ENCODE results near the gene DOC2B. TPM values are rescaled to one million over a fixed set of nuclear protein-coding genes. Genes with fewer than 3 reads are reported as not detected.
"Not testable (repeated sequence)": the region's sequence is repeated elsewhere in the genome, so short reads cannot be mapped to it uniquely, and the experiment has no call there.

DOC2B gene
- total RNA-seq, 1 donor from 2014 or later = 0.09 TPM

DNA sequence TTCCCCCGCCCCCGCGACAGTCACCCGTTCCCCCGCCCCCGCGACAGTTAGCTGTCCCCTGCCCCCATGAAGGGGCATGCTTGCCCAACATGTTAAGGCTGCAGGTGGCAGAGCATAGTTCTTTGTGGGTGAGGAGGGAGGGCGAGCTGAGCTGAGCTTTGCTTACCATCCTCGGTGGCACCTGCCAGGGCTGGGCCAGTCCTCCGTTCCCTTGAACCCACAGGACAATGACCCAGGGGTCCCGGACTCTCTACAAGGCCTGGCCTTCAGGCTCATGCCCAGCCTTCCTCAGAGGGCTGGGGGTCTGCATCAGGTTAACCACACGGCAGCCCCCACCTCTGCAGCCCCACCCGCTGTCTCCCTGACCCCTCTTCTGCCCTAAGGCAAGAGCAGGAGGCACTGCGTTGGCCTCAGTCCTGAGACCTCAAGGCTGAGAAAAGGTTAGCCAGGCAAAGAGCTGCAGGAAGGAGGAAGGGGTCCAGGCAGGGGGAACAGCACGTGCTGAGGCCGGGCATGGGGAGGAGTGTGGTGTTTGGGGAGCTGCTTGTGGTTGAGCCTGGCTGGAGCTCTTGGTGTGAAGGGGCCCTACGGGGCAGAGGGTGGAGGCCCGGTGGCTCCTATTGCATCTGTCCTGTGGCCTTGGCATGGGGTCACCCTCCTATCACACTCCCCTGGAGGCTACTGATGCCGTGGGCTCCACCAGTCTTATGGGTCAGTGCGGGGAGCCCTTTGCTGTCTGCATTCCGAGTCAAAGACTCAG is 11.4 kb upstream of the DOC2B start:
- intact Hi-C loops (cut with micrococcal nuclease) = no loop called here

GRCh38 chr17:189444-189843 is 8.0 kb upstream of the DOC2B start:
- intact Hi-C loops (cut with micrococcal nuclease) = no loop called here

- intact Hi-C loops (cut with micrococcal nuclease) = no loop called here
Observed at GRCh38 chr17:187130-187529, 5.7 kb upstream of the DOC2B start.

DNA sequence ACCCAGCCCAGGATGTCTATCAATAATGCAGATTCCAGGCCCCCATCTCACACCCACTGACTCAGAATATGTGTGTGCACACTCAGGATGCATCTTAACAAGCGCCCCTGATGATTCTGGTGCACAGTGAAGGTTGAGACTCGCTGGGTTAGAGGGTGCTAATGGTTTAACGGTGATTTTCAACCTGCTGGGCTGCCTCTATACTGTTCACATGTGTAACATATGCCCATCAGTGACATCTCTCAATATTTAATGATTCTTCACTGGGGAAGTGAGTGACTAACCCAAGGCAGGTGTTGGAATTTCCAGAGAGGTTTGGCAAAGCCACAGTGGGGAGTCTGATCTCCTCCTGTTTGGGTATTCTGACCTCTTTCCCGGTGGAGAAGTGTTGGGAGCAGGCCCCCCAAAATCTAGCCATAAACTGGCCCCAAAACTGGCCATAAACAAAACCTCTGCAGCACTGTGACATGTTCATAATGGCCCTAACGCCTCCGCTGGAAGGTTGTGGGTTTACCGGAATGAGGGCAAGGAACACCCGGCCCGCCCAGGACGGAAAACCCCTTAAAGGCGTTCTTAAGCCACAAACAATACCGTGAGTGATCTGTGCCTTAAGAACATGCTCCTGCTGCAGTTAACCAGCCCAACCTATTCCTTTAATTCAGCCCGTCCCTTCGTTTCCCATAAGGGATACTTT is 4.1 kb upstream of the DOC2B start:
- intact Hi-C loops (cut with micrococcal nuclease) = no loop called here

DNA sequence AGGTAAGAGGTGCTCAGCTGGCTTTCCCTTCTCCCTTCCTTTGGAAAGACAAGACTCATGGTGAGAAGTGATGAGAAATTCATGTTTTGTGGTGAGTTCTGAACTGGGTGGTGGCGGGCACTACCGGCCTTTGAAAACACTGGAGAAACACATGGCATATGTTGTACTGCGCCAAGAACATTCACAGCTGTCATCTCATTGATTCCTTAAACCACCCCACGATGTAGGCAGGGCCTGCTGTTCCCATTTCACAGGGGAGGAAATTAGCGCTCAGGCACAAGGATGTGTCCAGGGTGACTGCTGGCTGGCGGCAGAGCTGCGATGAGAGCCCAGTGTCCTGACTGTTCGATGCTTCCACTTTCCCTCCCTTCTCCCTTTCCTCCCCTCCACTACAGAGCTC is 1.6 kb upstream of the DOC2B start:
- intact Hi-C loops (cut with micrococcal nuclease) = no loop called here

DNA sequence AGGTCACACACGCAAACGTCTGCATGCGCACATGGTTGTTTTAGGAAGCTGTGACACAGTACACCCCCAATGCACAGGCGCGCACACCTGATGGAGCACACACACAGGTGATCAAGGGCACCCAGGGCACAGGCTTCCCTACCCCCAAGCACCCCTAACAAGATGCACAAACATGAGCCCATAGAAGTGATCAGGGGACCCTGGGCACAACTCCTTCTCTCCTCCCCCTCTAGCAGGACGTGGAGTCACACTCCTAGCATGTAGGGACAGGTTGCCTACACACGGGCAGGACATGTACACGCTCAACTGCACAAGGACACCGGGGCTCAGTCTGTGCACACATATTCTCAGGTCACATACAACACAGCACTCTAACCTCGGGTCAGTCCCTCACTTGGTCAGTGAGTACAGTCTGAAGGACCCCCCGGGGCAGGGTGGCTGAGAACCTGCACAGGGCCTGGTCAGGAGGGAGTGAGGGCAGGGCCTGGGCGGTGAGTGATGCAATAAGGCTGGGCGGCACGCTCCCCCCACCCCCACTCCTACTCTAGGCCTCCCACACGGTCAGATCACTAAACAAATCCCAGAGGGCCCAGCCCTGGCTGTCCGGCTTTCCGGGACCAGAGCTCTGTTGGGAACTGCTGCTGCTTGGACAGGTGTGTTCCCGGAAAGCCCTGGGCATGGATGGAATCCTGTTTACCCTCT is 751 bp upstream of the DOC2B start:
- intact Hi-C loops (cut with micrococcal nuclease) = no loop called here

GRCh38 chr17:180381-181244 is 837 bp downstream of the DOC2B start:
- intact Hi-C loops (cut with micrococcal nuclease) = no loop called here

DNA sequence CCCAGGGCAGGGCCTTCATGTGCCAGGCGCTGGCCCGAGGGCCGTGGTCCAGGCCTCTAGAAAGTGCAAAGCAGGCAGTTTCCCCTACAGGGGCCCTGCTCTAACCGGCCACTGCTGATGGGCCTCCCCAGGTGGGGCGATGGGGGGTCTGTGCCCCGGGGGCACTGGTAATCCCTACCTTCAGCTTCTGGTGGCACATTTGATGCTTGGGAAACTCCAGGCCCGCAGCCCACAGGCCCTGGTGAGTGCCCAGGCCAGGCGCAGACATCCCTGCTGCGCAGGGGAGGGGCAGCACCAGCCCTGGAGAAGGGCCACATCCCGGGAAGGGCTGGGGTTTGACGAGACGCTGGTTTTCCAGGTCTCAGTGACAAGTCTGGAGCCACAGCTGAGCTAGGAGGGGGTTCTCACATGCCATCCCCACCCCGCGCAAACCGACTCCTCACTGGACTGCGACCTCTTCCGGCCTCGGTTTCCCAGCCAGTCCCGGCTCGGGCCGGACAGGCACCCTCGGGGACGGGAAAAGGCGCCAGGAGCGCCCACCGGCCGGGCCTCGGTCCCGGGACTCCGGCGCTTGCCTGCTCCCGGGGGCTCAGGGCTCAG is 1.6 kb downstream of the DOC2B start:
- intact Hi-C loops (cut with micrococcal nuclease) = no loop called here

DNA sequence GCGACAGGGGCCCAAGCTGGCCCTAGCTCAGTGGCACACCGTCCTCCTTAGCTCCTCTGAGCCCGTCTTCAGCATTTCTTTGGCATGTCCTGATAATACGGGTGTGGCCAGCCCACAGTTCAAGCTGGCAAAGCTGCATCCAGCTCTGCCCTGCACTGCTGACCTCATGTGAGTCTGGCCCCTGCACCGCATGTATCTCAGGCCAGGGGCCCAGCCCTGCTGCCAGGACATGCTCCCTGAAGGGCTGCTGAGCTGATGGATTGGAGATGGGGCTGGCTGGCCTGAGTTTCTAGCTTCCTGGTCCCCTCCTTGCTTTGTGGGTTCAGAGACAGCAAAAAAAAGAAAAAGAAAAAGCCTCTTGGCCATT is 2.4 kb downstream of the DOC2B start:
- intact Hi-C loops (cut with micrococcal nuclease) = no loop called here

- intact Hi-C loops (cut with micrococcal nuclease) = no loop called here
Observed at GRCh38 chr17:178292-179065, 3.0 kb downstream of the DOC2B start.

DNA sequence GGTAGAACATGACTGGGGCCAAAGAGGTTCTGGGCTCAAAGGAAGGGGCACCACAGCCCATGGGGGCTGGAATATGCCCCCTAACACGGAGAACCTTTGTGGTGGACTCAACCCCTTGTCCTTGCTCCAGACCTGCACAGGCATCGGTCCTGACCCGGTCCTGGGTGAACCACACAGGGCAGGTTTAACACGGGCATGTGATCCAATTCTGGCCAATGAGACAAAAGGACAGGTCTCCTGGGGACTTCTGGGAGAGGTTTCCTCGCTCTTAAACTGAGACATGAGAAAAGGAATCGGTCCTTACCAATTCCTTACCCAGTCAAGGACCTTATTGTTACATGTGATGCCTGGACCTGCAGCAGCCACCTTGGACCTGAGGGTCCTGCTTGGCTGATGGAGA is 3.7 kb downstream of the DOC2B start:
- intact Hi-C loops (cut with micrococcal nuclease) = no loop called here

DNA sequence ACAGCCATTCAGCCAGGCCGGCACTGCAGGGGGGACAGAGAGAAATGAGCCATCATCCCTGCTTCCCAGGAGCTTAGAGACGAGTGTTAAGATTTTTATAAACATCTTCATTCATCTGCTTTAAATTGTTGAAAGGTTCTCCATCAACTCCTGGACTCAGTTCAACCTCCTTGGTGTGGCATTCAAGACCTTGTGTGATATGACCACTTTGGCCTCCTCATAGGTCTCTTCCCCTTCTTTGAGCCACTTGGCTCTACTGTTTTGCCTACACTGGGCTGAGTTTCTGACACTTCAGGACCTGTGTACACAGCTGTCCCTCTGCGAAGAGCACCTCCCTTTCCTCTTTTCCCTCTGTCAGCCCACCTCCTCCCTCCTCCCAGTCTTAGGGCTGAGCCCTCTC is 4.3 kb downstream of the DOC2B start:
- intact Hi-C loops (cut with micrococcal nuclease) = no loop called here

- intact Hi-C loops (cut with micrococcal nuclease) = no loop called here
Observed at GRCh38 chr17:173166-173911, 8.1 kb downstream of the DOC2B start.

DNA sequence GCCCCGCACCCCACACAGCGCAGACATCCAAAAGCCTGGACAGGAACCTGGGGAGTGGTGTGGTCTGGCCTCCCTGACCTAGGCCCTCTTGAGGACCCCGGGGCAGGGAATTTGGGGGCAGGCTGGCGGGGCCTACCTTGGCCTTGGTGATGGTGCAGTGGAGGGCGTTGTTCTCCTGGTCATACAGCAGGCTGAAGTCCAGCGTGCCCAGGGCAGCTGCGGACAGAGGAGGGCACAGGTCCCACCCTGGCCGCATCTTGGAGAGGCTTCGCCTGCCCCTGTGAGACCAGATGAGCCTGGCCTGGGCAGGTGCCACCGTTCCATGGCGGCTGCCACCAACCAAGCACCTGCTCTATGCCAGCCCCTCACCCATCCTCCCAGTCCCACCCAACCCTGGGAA is 9.0 kb downstream of the DOC2B start:
- intact Hi-C loops (cut with micrococcal nuclease) = no loop called here

DNA sequence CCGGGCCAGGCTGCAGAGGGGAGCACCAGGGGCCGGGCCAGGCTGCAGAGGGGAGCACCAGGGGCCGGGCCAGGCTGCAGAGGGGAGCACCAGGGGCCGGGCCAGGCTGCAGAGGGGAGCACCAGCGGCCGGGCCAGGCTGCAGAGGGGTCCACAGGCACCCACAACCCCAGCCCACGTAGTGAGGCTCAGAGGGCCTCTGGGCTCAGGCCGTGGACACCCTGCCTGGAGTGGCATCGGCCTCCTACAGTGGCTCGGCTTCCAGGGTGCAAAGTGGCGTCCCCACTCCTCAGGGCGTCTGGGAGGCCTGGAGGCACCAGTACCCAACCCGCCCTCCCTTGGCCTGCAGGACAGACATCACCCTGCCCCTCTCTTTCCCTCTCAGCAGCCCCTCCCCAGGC is 9.6 kb downstream of the DOC2B start:
- intact Hi-C loops (cut with micrococcal nuclease) = no loop called here

- intact Hi-C loops (cut with micrococcal nuclease) = no loop called here
Observed at GRCh38 chr17:170130-170670, 11.2 kb downstream of the DOC2B start.

GRCh38 chr17:168614-169013 is 12.8 kb downstream of the DOC2B start:
- intact Hi-C loops (cut with micrococcal nuclease) = not testable (repeated sequence)

DNA sequence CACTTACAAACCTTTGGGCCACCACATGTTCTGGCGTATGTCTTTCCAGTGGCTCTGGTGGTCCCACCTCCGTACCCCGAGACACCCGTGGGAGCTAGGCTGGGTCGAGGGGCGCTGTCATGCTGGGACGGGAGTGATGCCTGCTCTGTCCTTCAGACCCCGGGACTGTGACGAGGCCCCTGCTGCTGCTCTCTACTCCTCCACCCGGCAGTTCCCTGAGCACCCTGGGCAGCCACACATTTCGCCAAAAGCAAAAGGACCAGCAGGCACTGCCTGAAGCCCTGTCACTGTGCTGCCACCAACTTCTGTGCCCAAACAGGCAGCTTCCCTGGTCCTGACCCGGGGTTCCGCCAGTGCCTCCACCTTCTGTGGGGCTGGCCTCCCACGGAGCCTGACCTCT is 15.5 kb downstream of the DOC2B start:
- intact Hi-C loops (cut with micrococcal nuclease) = no loop called here
